Measurements from ENCODE around the gene GALNT1.

Gene GALNT1

DNA sequence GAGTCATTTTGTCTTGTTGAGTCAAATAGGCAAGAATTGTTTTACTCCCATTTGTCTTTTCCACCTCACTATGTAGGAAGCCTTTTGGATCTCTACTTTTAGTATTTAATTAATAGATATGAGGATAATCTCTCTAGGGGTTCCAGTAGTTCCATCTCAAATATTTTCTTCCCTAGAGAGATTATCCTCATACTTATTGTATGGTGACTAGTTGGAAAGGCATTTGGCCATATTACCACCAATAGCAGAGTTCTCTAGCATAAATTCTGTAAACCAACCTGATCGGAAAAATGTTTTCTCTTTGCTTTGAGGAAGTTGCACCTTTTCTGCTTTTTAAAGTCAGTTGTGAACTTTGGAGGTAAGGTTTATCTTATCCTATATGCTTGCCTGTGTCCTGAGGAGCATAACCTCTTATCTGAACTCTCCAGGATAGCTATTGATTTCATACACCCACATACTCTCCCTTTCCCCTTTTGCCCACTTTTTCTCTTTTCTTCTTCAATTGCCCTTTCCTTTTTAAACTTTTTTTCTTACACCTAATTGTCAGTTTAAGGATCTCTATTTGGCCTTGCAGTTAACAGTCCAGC lies 100.8 kb downstream of the GALNT1 start:
- no peak for FAIRE-seq

DNA sequence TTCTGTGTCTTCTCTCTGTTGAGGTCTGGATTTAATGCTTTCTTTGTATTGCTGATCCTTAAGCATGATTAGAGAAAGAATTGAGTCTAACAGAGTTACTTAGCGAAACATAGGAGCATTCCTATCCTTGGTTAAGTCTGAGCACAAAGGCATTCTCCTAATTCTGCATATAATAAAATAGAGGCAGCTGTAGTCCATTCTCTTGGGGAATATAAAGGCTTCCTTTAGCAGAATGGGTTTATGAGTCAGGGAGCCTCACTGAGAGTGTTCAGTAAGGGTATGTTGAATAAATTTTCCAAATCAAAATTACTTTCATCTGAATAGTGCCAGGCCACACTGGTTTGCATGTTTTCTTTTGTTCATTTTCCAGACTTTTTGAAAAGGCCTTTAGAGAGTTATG lies 101.5 kb downstream of the GALNT1 start:
- FAIRE-seq = no peak

DNA sequence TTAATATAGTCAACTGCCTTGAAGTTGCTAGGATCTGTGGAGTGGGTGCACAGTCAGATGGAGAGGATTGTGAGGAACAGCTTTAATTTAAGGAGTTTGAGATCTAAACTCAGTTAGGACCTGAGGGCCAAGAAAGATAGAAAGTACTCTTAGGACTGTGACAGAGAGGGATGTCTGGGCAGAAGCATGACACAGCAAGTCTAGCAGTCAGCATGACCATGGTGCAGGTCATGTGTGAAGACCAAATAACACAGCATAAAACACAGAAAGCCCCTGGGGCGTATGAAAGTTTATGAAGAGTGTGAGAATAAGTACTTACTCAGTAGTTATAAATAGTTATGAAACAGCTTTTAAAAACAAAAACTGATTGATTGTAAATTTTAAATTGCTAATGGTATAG lies 107.2 kb downstream of the GALNT1 start:
- FAIRE-seq = no peak

DNA sequence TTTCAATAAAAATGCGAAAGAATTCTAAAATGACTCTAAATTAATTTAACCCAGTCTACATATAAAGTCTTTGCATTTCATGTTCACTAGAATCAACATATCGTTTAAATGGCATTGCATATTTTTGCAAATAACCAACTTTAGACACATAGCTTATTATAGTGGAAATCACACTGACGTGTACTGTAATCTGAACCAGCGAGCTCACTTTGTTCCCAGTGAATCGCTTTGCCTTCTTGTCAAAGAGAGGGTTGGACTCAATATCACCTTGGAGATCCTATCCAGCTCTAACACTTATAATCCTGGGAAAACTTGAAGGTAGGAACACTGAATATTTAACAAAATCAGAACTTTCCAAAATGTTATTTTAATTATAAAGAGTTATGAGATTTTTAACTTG lies 108.2 kb downstream of the GALNT1 start:
- no peak for FAIRE-seq

DNA sequence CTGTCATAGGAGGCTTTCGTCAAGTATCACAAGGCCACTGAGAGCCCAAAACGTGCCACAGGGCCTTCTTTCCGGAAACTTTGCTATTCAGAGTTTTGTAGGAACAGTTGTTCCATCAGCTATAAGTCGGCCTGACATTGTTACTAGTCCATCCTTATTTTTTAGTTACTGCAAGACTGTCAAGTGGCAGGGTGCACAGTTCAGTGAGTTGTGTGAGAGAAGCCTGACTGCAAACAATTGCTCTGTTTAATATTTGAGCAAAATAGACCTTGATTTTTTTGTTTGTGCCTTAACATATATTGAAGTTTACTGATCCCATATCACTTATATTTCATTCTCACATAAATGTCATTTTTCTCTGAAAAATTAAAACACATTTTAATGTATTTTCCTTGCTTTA lies 110.1 kb downstream of the GALNT1 start:
- FAIRE-seq = no peak

DNA sequence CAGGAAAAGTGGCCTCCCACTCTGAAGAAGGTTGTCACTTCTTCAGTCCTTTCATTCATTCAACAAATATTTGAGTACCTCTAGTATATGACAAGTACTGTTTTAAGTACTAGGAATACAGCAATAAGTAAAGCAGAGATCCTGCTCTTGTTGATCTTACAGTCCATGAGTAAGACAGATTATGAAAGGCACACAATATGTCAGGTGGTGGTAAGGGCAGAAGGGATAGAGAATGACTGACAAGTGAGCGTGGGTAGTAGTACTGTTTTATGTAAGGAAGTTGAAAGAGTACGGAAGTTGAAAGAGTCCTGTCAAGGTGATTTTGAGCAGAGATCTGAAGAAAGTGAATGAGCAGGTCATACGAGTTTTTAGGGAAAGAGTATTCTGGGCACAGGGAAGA lies 111.3 kb downstream of the GALNT1 start:
- no peak for FAIRE-seq

DNA sequence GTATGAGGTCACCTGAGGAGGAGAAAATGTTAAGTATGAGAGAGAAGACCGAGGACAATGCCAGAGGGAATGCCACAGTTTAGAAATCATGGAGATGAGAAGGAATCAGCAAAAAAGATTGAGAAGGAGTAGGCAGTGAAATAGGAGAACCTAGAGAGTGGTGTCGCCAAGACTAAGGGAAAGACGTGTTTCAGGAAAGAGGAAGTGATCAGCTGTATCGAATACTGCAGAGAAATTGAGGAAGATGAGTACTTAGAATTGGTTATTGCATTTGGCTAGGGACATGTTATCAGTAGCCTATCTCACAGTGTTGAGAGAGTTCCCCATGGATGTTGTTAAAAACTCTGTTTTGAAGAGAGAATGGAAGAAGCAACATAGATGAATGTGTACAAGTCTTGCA lies 112.3 kb downstream of the GALNT1 start:
- FAIRE-seq = no peak

DNA sequence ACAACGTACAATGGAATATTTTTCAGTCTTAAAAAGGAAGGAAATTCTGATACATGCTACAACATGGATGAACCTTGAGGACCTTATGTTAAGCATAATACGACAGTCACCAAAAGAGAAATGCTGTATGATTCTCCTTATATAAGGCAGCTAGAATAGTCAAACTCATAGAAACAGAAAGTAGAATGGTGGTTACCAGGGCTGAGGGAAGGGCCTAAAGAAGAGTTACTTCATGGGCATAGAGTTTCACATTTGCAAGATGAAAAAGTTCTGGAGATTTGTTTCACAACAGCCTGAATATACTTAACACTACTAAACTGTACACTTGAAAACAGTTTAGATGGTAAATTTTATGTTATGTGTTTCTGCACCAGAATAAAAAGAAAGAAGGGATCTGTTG lies 113.3 kb downstream of the GALNT1 start:
- FAIRE-seq = no peak

DNA sequence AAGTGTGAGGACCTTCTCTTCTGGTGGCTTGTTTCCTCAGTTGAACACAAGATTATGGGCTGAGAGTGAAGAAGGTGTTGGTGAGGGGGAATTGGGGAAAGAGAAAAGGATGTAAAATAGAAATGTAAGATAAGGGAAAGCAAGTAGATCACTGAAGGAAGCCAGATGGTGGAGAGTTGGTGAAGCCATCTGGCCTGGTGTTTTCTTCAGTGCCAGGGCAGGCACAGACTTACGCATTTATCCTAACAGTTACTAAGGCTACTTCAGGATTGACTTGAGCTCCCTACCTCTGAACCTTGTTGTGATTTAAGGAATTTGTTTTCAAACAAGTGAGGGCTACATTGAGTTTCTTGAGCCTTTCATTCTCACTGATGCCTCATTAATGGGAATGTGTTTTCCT lies 113.8 kb downstream of the GALNT1 start:
- no peak for FAIRE-seq

DNA sequence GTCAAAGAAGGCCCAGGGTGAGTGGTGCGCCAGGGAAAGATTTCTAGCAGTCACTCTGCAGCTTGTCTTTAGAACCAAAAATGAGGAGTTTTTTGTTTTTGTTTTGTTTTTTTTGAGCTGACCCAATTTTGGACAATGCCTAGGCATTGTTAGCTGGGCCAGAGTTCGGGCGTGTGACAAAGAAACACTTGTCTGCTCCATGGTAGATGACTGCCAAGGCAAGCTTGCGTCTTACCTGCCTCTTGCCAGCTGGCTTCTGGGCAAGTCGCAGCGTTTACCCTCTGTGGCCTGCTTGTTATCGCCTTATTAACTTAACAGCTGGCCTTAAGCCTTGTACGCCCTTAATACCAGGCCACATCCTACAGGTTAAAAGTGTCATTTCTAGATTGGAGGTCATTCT lies 114.3 kb downstream of the GALNT1 start:
- no peak for FAIRE-seq

DNA sequence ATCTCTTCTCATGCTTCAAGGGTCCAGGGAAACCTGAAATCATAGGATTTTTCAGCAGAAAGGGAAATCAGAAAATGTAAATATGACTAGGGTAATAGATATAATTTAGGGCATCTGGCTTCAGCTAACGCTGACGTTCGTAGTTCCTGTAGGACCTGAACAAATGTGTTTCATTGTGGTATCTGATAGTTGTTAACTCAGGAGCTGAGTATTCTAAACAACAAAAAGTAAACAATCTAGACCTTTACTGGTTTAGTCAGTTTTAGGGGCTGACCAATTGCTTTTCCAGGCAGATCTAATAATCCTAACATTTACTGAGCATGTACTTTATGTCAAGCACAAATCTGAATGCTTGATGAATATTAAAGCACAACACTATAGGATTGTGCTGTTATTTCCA lies 114.8 kb downstream of the GALNT1 start:
- no peak for FAIRE-seq

DNA sequence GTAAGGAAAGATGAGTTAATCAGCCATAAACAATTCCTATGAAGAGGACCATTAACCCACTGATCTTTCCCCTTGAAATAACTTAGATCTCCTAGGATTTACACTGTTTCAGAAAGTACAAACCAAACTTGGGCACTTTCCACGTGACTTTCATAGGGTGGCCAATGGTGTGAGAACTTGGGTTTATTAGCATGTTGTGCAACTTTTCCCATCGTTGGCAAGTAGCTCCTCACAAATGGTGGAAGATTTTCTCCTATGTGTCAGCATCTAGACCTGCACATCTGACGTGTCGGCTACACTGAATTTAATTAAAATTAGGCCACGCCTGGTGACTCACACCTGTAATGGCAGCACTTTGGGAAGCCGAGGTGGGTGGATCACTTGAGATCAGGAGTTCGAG lies 116.3 kb downstream of the GALNT1 start:
- no peak for FAIRE-seq

DNA sequence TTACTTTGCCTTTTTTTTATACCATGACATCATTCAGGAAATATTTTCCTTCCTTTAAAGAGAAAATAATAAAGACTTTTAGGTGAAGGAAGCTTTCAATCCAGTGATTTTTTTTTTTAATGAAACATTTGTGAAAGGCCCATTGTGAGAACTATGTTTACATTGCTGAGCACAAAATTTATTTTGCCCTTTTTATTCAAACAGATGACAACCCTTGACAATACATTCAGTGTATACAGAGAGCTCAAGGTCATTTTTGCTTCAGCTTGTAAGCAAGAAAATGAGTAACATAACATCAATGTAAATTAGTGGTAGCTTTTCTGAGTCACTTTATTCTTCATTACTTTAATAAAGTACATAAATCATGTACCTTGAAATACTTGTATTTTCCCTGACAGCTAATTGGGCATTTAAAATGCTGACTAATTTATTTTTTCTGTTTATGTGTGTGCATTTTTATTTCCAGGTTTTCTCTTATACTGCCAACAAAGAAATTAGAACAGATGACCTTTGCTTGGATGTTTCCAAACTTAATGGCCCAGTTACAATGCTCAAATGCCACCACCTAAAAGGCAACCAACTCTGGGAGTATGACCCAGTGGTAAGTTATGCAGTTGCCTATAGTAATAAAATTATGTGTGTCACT lies 121.6 kb downstream of the GALNT1 start:
- no peak for FAIRE-seq

DNA sequence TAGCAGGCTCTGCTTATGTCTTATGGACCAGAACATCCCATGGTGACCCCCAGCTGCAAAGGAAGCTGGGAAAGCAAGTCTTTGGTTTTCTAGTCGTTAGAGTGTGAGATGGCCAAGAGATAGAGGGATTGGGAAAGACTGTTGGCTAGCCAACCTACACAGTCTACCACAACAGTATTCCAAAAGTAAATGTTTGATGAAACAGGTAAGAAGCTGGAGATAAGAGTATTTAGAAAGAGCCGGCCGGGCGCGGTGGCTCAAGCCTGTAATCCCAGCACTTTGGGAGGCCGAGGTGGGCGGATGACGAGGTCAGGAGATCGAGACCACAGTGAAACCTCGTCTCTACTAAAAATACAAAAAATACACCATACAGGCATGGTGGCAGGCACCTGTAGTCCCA lies 124.4 kb downstream of the GALNT1 start:
- FAIRE-seq = no peak

DNA sequence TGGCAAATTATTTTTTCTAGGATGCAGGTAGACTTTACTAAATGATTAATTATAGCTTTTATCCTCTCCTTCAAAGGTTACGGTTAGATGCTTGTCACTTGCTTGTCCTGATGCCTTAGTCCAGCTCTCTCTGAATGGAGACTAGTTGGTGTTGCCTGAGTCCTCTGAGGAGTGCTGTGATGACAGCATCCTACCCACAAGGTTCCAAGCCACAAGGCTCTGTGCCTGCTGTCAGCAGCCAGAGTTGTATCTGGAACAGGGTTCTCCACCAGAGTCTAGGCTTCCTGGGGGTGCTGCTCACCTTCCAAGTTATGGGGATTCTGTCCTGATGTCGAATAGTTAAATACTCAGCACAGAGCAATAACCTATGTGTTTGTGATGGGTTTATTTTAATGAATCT lies 125.7 kb downstream of the GALNT1 start:
- no peak for FAIRE-seq

DNA sequence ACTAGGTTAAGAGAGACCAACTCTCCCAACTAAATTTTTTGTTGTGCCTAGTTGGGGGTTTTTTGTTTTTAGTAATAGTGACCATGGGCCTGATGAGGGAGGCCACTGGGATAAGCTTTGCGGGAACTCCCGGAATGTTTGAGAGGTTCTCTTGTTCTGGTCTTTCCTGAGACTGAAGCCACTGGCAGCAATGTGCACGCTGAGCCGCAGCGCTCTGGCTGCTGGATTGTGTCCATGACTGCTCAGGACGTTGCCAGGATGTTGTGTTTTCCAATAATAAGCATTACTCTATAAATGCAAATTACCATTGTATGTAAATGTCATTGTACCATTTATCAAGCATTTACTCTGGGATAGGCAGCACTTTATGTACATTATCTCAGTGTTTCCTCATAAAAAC lies 126.1 kb downstream of the GALNT1 start:
- no peak for FAIRE-seq

DNA sequence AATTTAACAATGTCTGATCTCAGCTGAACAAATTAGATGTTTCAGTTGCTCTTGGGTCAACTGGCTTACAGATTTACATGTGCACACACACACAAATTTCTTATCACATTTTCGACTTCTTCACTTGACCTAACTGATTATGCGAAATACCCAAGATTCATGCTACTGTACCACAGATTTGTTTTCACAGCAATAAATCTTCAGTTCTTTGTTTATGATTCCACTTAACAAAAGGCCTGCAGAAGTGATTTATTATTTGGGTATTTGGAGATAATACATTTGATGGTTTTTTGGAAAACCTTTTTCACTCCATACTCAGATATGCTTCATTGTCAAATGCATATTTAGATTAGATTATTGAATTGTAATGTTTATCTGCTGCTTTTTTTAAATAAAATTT lies 129.0 kb downstream of the GALNT1 start:
- FAIRE-seq = no peak

DNA sequence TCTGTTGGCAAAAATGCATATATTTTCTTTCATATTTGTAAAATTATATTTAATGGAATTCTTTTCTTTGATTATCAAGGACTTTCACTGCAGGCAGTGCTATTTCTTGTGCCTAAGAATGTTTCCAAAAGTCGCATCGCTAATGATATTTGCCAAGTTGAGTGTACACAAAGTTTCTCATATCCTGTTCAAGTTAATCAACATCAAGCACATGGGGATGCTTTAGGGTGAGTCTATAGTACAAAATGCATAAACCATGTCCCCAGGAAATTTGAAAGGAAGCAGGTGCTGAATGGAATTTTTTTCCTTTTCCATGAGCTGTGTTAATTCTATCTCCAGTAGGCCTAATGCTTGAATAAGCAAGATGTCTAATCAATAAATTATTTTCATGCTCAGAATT lies 129.7 kb downstream of the GALNT1 start:
- no peak for FAIRE-seq

DNA sequence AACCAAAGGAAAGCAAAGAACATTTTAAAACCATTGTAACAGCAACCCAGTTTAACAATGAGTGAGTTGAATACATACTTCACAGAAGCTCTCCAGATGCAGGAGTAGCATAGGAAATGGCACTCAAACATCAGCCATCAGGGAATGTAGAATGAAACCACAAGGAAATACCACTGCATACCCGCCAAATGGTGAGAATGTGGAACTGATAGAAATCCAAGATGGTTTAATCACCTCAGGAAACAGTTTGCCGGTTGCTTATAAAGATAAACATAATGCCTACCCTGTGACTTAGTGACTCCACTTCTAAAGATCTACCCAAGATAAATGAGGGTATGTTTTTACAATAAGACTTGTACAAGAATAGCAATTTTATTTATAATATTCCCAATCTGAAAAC lies 132.0 kb downstream of the GALNT1 start:
- FAIRE-seq = no peak

DNA sequence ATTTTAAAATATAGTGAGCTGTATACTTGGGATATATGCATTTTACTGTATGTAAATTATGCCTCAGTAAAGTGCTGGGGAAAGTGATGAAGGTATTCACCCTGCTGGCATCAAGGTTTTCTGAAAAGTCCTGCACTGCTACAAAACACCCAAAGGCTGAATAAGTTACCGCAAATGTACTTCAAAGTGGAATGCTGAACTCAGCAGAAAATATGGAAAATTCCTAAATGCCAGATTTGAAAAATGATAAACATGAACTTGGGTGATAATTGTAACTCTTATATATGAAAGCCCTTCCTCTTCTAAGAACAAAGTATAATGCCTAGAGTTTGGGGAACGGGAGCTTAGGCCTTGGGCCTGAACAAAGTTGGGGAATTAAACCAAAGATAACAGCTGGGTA lies 133.0 kb downstream of the GALNT1 start:
- FAIRE-seq = no peak

DNA sequence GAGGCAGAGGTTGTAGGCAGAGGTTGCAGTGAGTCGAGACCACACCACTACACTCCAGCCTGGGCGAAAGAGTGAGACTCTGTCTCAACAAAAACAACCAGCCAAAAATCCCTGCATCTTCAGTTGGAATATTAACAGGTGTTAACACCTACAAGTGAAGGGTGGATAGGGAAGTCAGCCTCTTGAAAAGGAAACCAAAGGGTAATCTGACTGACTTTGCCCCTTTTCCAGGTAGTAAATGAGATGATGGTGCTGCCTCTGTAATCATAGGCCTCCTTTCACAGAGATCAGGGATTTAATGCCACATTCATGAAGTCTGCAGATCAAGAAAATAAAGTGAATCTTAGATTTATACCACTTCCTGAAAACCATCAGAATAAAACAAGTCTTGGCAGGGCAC lies 133.6 kb downstream of the GALNT1 start:
- no peak for FAIRE-seq

DNA sequence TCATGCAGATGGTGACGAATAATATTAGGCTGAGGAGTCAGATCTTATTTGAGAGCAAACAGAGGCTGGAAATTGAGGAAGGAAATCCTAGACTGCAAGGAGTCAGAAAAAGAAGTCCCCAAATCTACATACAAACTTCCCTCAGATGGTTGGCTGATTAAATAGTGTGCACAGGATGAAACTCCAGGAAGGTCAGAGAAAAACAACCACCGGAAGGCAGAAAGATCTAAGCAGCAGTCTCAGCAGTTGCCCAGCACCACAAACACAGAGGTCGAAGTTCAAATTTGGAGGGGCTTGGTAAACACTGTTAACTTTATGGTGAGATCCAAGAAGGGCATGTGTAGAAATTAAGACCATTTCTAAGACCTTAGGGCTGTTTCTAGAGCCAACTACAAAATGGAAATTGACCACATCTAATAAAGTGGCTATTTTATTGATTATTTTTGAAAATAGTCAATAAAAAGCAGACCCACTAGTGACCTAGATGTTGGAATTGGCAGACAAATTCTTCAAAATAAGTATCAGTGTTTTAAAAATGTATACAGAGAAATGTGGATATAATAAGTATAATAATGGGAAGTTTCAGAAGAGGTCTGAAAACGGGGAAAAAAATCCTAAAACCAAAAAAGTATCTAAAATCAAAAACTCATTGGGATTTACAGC lies 134.8 kb downstream of the GALNT1 start:
- FAIRE-seq = no peak

DNA sequence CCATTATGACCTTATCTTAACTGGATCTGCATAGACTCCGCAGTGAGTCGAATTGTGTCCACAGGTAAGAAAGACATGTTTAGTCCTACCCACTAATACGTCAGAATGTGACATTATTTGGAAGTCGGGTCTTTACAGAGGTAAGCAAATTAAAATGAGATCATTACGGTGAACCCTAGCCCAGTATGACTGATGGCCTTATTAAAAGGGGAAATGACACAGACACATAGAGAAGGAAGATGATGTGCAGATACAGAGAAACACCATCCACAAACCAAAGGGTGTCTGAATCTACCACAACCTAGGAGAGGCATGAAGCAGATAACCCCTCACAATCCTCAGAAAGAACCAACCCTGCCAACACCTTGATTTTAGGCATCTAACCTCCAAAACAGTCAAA lies 135.6 kb downstream of the GALNT1 start:
- no peak for FAIRE-seq

DNA sequence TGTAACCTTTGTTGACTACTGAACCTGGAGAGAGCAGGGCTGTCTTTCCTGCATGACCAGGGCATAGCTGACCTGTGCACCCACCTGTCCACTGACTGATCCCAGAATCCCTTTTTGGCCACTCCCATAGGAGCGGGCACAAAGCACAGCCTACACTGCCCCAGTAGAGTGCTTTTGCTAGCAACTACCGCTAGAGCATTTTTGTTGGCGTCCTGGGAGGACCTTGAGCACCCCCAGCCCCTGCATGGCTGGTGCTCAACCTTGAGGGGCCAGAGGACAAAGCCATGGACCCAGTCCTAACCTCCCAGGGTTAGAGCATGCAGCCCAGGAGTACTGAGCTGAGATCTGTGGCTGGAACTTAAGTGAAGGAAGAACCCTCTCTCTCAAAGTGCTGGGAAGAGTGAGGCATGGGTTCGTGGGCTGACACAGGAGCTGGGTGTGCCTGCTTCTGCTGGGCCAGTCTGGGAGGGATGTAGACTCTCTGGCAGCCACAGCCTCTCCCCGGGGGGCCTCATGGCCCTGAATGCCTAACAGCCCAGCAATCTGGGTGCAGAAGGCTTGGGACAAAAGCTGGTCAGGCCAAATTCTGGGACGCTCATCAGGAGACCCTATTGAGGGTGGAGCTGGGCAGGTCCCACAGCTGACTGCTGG lies 140.0 kb downstream of the GALNT1 start:
- no peak for FAIRE-seq
